HuH-7 (cell line): Measurements from ENCODE around the gene VWA8.
"Not testable (repeated sequence)": the region's sequence is repeated elsewhere in the genome, so short reads cannot be mapped to it uniquely, and the experiment has no call there.

Experiments
- DNase-seq: peaks from one replicate; pipeline ENCODE4 v3.0.0; 2011; ENCODE audit warnings: low spot score

Gene VWA8

GRCh38 chr13:41645331-41645730 lies 315.6 kb downstream of the VWA8 start:
- DNase-seq: peak; percentile 27

DNA sequence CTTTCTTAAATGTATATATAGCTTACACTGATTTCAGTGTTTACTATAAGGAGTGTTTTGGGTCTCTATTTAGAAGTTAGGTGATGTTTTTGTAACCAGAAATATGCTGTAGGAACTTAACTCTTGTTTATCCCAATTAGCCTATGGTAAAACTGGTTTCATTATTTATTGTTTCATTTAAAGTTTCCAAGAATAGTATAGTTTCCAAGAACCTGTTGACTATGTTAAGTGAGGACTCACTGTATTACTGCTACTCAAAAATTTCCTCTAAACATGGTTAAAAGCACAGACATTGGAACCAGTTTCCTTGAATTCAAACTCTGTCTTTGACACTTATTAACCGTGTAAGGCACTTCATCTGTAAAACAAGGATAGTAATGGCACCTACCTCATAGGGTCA lies 316.2 kb downstream of the VWA8 start:
- no peak for DNase-seq

GRCh38 chr13:41643507-41643906 lies 317.4 kb downstream of the VWA8 start:
- DNase-seq: no peak

DNA sequence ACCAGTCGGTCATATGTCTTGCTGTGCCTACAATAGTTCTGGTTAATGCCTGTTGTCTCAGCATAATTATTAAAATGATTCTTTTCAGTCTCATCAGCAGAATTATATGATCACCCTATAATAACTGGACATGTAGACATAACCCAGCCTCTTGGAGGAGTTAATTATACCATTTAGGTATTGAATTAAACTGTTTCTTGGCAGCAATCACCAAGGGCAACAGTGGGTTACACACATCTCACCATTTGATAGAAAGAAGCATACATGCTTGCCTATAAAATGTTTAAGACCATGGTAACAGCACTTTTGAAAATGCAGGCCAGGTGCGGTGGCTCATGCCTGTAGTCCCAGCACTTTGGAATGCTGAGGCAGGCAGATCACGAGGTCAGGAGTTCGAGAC lies 318.9 kb downstream of the VWA8 start:
- no peak for DNase-seq

DNA sequence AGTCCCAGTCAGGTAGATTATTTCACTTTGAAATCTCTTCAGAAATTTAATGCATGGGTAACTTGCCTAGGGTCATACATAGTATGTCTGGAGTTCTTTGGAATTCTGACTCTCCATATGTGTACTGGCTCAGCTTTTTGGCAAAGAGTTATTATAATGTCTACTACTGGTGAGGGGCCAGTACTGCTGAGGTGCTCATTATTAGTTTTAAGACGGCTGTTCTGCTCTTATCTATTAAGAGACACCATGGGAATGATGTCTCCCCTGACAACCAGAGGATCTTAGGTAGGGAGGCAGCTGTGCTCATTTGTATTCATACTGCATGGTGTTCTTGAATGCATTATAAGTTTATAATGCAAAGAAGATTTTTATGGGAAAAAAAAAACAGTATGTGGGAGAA lies 319.5 kb downstream of the VWA8 start:
- DNase-seq: no peak

- no peak for DNase-seq
Observed at GRCh38 chr13:41639955-41640780, 320.7 kb downstream of the VWA8 start.

GRCh38 chr13:41639237-41639904 lies 321.5 kb downstream of the VWA8 start:
- DNase-seq: no peak

DNA sequence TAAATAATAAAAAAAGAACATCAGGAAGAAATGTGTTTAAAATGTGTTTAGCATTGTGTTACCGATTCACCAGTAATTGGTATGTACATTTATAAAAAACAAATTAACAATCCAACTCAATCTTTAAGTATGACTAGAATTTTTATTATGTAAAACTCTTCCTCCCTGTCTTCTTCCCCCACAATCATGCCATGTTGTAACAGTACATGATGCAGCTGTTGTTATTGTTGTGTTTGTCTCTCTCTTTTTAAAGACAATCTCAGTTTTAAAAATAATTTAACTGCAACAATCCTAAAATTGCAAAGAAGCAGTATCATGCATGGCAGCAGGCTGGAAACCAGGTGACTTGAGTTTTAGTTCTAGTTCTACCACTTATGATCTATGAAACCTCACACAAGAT lies 323.3 kb downstream of the VWA8 start:
- DNase-seq: no peak

DNA sequence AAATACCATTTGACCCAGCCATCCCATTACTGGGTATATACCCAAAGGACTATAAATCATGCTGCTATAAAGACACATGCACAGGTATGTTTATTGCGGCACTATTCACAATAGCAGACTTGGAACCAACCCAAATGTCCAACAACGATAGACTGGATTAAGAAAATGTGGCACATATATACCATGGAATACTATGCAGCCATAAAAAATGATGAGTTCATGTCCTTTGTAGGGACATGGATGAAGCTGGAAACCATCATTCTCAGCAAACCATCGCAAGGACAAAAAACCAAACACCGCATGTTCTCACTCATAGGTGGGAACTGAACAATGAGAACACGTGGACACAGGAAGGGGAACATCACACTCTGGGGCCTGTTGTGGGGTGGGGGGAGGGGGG lies 323.9 kb downstream of the VWA8 start:
- not testable (repeated sequence) for DNase-seq

- DNase-seq: not testable (repeated sequence)
Observed at GRCh38 chr13:41636590-41636989, 324.3 kb downstream of the VWA8 start.

GRCh38 chr13:41634407-41634806 lies 326.5 kb downstream of the VWA8 start:
- no peak for DNase-seq

GRCh38 chr13:41633776-41634175 lies 327.1 kb downstream of the VWA8 start:
- no peak for DNase-seq

- DNase-seq: no peak
Observed at GRCh38 chr13:41631296-41631965, 329.5 kb downstream of the VWA8 start.

GRCh38 chr13:41627425-41627824 lies 333.5 kb downstream of the VWA8 start:
- no peak for DNase-seq

DNA sequence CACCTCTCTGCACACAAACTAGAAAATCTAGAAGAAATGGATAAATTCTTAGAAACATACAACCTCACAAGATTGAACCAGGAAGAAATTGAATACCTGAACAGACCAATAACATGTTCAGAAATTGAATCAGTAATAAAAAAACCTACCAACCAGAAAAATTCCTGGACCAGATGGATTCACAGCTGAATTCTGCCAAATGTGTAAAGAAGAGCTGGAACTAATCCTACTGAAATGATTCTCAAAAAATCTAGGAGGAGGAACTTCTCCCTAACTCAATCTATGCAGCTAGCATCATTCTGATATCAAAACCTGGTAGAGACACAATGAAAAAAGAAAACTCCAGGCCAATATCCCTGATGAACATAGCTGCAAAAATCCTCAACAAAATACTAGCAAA lies 336.9 kb downstream of the VWA8 start:
- no peak for DNase-seq

DNA sequence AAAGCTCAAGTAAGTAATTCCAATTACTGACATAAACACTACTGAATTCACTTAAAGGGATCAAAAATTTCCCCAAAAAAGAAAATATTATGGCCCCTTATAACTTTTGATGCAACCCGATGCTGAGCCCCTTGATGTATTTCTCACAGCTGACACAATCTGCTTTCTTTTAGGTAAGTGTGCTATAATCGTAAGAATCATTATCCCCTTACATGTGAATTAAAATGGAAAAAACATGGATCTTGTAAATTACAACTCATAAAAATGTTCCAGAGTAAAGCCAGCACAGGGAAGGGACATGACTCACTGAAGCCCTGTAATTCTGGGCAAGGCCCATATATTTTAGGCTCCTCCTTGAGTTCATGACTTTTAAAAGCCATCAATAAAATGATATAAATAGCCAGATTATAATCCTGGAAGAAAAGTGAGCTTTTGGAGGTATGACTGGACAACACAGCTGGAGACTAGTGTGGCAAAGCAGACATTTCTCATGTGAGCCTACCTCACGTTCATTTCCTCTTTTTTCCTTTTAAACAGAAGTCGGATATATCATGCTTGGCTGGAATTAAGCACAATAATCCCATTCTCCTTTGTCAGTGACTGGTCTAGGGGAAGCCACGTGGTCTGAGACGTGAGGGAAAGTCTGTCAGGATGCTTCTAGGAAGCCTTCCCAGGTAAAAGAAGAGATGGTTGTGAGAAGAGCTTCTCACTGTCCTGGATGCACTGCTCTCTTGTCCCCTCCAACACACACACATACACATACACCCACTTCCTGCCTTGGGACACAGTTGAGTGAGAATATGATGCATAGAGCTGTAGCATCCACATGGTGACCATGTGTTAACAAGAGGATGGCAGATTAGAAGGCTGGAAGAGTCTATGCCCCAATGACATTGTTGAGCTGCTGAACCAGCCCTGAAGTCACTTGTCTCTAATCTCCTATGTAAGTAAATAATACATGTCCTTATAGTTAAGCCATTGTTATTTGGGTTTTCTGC lies 338.2 kb downstream of the VWA8 start:
- no peak for DNase-seq

DNA sequence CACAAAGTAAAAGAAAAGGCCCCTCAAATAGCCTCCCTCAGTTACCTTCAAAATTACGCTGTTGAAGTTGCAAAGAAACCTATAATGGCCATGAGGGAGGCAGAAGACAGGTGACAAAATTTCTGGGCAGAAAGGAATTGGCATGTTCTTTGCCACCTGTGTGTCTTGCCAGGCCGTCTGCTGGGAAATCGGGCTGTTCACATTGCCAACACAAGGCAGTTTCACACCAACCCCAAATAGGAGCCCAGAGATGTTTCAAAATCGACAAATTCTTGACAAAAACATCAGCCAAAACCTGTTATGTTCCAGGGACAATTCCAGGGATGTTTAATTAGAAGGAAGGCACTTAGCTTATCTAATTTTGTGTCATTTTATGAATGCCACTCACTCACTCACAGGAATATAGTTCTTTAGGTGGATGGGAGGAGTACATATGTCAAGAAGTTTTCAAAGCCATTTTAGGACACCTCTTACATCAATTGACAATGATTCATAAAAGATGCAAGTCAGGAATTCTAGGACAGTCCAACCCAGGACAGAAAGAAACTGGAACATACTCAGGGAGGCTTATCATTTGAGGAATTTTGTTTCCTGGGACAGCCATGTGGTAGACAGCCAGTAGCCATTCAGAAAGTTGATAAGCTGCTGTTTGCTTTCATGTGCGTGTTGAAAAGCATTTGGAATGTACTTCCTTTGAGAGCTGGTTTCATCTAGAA lies 339.0 kb downstream of the VWA8 start:
- DNase-seq: no peak

- not testable (repeated sequence) for DNase-seq
Observed at GRCh38 chr13:41617633-41618032, 343.3 kb downstream of the VWA8 start.

DNA sequence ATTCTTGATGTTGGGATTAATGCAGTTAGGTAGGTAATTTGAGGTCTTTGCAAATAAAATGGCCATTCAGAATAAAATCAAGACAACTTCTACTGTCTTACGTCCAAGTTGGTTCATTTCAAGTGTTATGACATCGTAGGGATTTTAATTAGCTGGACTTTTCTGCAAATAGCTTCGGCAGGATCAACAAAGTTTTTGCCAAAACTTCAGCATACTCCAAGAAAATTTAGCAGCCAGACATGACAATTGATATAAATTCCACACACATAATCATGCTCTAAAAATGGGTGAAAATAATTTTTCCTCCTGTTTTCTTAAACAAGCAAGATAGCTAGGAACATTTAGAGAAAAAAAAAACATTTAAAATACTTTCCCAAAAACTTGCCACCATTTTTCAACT lies 344.8 kb downstream of the VWA8 start:
- DNase-seq: no peak

DNA sequence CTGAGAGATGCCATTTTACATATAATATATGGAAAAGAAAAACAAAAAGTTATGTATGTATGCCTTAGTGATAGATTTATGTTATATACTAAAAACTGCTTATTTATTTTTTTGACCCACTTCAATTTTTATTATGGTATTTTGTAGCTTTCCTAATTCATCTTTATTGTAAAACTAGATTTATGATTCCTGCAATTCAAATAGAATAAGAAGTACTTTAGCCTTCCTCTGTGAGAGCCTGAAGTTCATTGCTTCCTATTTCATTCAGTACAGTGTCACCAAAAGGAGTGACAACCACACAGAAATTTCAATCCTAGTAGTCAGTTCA lies 345.4 kb downstream of the VWA8 start:
- no peak for DNase-seq
